Measurements from ENCODE around the gene BRD4.

BRD4 gene

GRCh38 chr19:15316498-15316897 lies 15.8 kb downstream of the BRD4 start:
- TF ChIP-seq POLR2AphosphoS5 (IDR thresholded peaks at IDR 0.05; ENCODE audit: low read depth, low read length) (no peak), SIN3A (IDR thresholded peaks at IDR 0.05; ENCODE audit: borderline replicate concordance, insufficient read depth, low read length) (no peak), TAF1 (IDR thresholded peaks at IDR 0.05; ENCODE audit: borderline replicate concordance, insufficient read depth, low read length) (no peak), FOXP2 (optimal IDR thresholded peaks at IDR 0.05; ENCODE audit: borderline replicate concordance, extremely low read depth, extremely low read length, insufficient read depth) (no peak)
- TF ChIP-seq, protein P1, sequence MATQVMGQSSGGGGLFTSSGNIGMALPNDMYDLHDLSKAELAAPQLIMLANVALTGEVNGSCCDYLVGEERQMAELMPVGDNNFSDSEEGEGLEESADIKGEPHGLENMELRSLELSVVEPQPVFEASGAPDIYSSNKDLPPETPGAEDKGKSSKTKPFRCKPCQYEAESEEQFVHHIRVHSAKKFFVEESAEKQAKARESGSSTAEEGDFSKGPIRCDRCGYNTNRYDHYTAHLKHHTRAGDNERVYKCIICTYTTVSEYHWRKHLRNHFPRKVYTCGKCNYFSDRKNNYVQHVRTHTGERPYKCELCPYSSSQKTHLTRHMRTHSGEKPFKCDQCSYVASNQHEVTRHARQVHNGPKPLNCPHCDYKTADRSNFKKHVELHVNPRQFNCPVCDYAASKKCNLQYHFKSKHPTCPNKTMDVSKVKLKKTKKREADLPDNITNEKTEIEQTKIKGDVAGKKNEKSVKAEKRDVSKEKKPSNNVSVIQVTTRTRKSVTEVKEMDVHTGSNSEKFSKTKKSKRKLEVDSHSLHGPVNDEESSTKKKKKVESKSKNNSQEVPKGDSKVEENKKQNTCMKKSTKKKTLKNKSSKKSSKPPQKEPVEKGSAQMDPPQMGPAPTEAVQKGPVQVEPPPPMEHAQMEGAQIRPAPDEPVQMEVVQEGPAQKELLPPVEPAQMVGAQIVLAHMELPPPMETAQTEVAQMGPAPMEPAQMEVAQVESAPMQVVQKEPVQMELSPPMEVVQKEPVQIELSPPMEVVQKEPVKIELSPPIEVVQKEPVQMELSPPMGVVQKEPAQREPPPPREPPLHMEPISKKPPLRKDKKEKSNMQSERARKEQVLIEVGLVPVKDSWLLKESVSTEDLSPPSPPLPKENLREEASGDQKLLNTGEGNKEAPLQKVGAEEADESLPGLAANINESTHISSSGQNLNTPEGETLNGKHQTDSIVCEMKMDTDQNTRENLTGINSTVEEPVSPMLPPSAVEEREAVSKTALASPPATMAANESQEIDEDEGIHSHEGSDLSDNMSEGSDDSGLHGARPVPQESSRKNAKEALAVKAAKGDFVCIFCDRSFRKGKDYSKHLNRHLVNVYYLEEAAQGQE (IDR thresholded peaks at IDR 0.05; ENCODE audit: insufficient read depth in 1 of 2, low read depth in 2 of 2, low read length in 2 of 2), result no peak

DNA sequence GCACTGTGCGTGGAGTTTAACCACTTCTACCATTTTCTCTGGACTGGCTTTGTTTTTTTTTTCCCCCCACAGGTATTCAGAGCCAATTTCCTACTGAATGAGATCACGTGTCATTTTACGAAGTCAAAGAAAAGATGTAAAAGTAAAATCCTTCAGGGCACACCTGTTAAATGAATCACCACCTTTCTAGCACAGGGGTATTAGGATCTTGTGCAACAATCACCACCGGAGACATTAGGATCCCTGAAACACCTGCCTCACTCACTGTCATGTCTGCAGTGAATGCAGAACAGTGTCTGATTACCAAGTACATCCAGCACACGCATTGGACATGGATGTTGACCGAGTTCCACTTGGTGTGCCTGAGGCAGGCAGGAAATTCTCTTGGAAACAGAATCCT lies 17.2 kb downstream of the BRD4 start:
- TF ChIP-seq, protein P1 (IDR thresholded peaks at IDR 0.05; ENCODE audit: insufficient read depth in 1 of 2, low read depth in 2 of 2, low read length in 2 of 2), result no peak
- TF ChIP-seq POLR2AphosphoS5 (IDR thresholded peaks at IDR 0.05; ENCODE audit: low read depth, low read length), result no peak
- TF ChIP-seq FOXP2 (optimal IDR thresholded peaks at IDR 0.05; ENCODE audit: borderline replicate concordance, extremely low read depth, extremely low read length, insufficient read depth), result no peak
- TF ChIP-seq TAF1 (IDR thresholded peaks at IDR 0.05; ENCODE audit: borderline replicate concordance, insufficient read depth, low read length), result no peak
- TF ChIP-seq SIN3A (IDR thresholded peaks at IDR 0.05; ENCODE audit: borderline replicate concordance, insufficient read depth, low read length), result no peak

- TF ChIP-seq TAF1 (IDR thresholded peaks at IDR 0.05; ENCODE audit: borderline replicate concordance, insufficient read depth, low read length), result no peak
- TF ChIP-seq SIN3A (IDR thresholded peaks at IDR 0.05; ENCODE audit: borderline replicate concordance, insufficient read depth, low read length), result no peak
- TF ChIP-seq FOXP2 (optimal IDR thresholded peaks at IDR 0.05; ENCODE audit: borderline replicate concordance, extremely low read depth, extremely low read length, insufficient read depth), result no peak
- no peak for TF ChIP-seq POLR2AphosphoS5 (IDR thresholded peaks at IDR 0.05; ENCODE audit: low read depth, low read length)
- TF ChIP-seq, protein P1 (IDR thresholded peaks at IDR 0.05; ENCODE audit: insufficient read depth in 1 of 2, low read depth in 2 of 2, low read length in 2 of 2), result no peak
Measured at GRCh38 chr19:15313649-15314279, 18.6 kb downstream of the BRD4 start.

GRCh38 chr19:15307169-15307568 lies 25.2 kb downstream of the BRD4 start:
- TF ChIP-seq POLR2AphosphoS5 (IDR thresholded peaks at IDR 0.05; ENCODE audit: low read depth, low read length), result no peak
- TF ChIP-seq FOXP2 (optimal IDR thresholded peaks at IDR 0.05; ENCODE audit: borderline replicate concordance, extremely low read depth, extremely low read length, insufficient read depth), result no peak
- no peak for TF ChIP-seq TAF1 (IDR thresholded peaks at IDR 0.05; ENCODE audit: borderline replicate concordance, insufficient read depth, low read length)
- no peak for TF ChIP-seq SIN3A (IDR thresholded peaks at IDR 0.05; ENCODE audit: borderline replicate concordance, insufficient read depth, low read length)
- TF ChIP-seq, protein P1 (IDR thresholded peaks at IDR 0.05; ENCODE audit: insufficient read depth in 1 of 2, low read depth in 2 of 2, low read length in 2 of 2), result no peak
